ENCODE results near the gene TH.

The TH gene

GRCh38 chr11:2208691-2209369 is 37.2 kb upstream of the TH start:
- no peak overlapping the region for H3K4me3 ChIP-seq (ENCODE audit: low read depth, low read length)
- TF ChIP-seq CTCF (IDR thresholded peaks at IDR 0.05; ENCODE audit: low read depth, low read length, missing control alignments), result no peak

GRCh38 chr11:2207773-2208621 is 36.4 kb upstream of the TH start:
- no peak for DNase-seq (ENCODE audit: low read depth)
- no peak overlapping the region for H3K4me3 ChIP-seq (ENCODE audit: low read depth, low read length)
- in situ Hi-C loops (cut with HindIII; ENCODE audit: low sequenced_read_pairs), result no loop called here
- TF ChIP-seq CTCF (IDR thresholded peaks at IDR 0.05; ENCODE audit: low read depth, low read length, missing control alignments), result no peak

More at GRCh38 chr11:2208691-2209369, 37.2 kb upstream of the TH start:
- no peak for DNase-seq (ENCODE audit: low read depth)
- in situ Hi-C loops (cut with HindIII; ENCODE audit: low sequenced_read_pairs), result no loop called here

GRCh38 chr11:2207212-2207611 is 35.6 kb upstream of the TH start:
- no peak for TF ChIP-seq CTCF (IDR thresholded peaks at IDR 0.05; ENCODE audit: low read depth, low read length, missing control alignments)
- no peak overlapping the region for H3K4me3 ChIP-seq (ENCODE audit: low read depth, low read length)
- in situ Hi-C loops (cut with HindIII; ENCODE audit: low sequenced_read_pairs), result no loop called here
- DNase-seq (ENCODE audit: low read depth), result no peak

- no peak overlapping the region for H3K4me3 ChIP-seq (ENCODE audit: low read depth, low read length)
- in situ Hi-C loops (cut with HindIII; ENCODE audit: low sequenced_read_pairs), result no loop called here
- no peak for DNase-seq (ENCODE audit: low read depth)
- TF ChIP-seq CTCF (IDR thresholded peaks at IDR 0.05; ENCODE audit: low read depth, low read length, missing control alignments), result no peak
These were observed 34.5 kb upstream of the TH start for GRCh38 chr11:2205981-2206690.

GRCh38 chr11:2205214-2205720 is 33.7 kb upstream of the TH start:
- TF ChIP-seq CTCF (IDR thresholded peaks at IDR 0.05; ENCODE audit: low read depth, low read length, missing control alignments), result no peak
- DNase-seq (ENCODE audit: low read depth), result no peak
- in situ Hi-C loops (cut with HindIII; ENCODE audit: low sequenced_read_pairs), result no loop called here
- no peak overlapping the region for H3K4me3 ChIP-seq (ENCODE audit: low read depth, low read length)

All from astrocyte of the cerebellum (primary cell).